ENCODE data around the gene PDGFB. TPM values are rescaled to one million over a fixed set of nuclear protein-coding genes. Genes with fewer than 3 reads are reported as not detected.

PDGFB gene
- polyA plus RNA-seq, 4 donors = 0.22 to 7.5 (median 2.8) TPM

DNA sequence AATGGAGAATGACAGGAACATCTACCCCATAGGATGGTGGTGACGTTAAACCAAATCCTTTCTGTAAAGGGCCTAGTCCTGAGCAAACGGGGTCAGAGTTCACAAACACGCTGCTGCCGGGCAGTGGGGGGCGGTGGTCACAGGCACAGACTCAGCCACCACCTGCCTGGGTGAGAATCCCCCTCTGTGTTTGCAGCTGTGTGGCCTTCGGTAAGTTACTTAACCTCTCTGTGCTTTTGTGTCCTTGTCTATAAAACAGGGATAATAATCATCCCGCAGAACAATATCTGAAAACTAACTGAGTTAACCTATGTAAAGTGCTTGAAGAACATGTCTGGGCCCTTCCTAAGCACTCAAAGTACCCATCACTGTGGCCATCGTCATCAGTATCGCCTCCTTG, 26.0 kb upstream of the PDGFB start:
- H3K9me3 ChIP-seq (ENCODE audit: control insufficient read depth in 2 of 2, insufficient read depth in 1 of 2, low read depth in 1 of 2, low read length in 1 of 2) = peaks cover 0 to 5% of the 10 kb centered on the region in 2 donors
- DNase-seq (no peak), FAIRE-seq (no peak)
- 83 to 93% (median 86%) methylated on average over 9 of the region's 9 CpGs for whole genome bisulfite sequencing, 3 donors
- H3K27ac ChIP-seq (ENCODE audit: low read depth in 1 of 3, low read length in 2 of 3) = no peak overlapping the region
- H3K36me3 ChIP-seq (ENCODE audit: control insufficient read depth in 3 of 3, insufficient read depth in 2 of 3, low read depth in 1 of 3, low read length in 3 of 3) = no peaks in the 10 kb centered on the region
- no peaks in the 10 kb centered on the region for H3K27me3 ChIP-seq (ENCODE audit: control insufficient read depth in 3 of 3, insufficient read depth in 3 of 3, low read length in 3 of 3)
- no peak overlapping the region for H3K4me3 ChIP-seq (ENCODE audit: low read depth in 1 of 3, low read length in 3 of 3)
- H3K4me1 ChIP-seq (ENCODE audit: control insufficient read depth in 3 of 3, insufficient read depth in 2 of 3, low read depth in 1 of 3, low read length in 2 of 3) = no peaks in the 10 kb centered on the region

GRCh38 chr22:39270280-39270679, 25.5 kb upstream of the PDGFB start:
- Histone ChIP-seq H3K9me3 (ENCODE audit: control insufficient read depth in 2 of 2, insufficient read depth in 1 of 2, low read depth in 1 of 2, low read length in 1 of 2) (peaks cover 0 to 5% of the 10 kb centered on the region in 2 donors), H3K4me3 (ENCODE audit: low read depth in 1 of 3, low read length in 3 of 3) (no peak overlapping the region), H3K27ac (ENCODE audit: low read depth in 1 of 3, low read length in 2 of 3) (no peak overlapping the region), H3K36me3 (ENCODE audit: control insufficient read depth in 3 of 3, insufficient read depth in 2 of 3, low read depth in 1 of 3, low read length in 3 of 3) (no peaks in the 10 kb centered on the region), H3K4me1 (ENCODE audit: control insufficient read depth in 3 of 3, insufficient read depth in 2 of 3, low read depth in 1 of 3, low read length in 2 of 3) (no peaks in the 10 kb centered on the region), H3K27me3 (ENCODE audit: control insufficient read depth in 3 of 3, insufficient read depth in 3 of 3, low read length in 3 of 3) (no peaks in the 10 kb centered on the region)
- DNase-seq (no peak), FAIRE-seq (no peak)
- 69 to 76% (median 71%) methylated on average over 5 of the region's 5 CpGs for WGBS, 3 donors

DNA sequence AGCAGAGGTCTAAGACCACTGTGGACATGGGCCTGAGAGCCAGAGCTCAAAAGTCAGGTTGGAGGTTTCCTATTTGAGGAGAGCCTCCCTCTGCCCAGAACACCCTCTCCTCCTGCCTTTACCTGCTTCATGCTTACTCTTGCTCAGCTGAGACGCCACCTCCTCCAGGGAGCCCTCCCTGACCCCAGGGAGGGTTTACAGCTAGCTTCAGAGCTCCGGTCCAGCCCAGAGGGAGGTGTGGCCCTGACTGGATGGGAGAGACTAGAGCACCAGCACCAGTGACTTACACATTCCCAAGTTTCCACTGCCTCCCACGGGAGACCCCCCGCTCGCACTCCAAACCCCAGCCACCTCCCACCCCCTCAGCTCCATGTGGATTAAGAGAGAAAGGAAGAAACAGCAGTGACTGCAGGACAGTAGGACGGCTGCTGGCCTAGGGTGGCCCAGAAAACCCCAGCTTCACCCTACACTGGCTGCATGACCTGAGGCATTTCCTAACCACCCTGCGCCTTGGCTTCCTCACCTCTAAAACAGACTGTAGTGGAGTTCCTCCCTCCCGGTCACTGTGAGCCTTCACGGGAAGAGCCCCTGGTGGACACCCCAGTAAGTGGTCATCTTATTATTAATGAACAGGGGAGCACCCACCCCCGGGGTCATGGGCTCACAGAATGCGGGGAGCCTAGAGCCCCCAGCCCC, 24.5 kb upstream of the PDGFB start:
- DNase-seq (no peak), FAIRE-seq (no peak)
- Histone ChIP-seq H3K4me3 (ENCODE audit: low read depth in 1 of 3, low read length in 3 of 3) (no peak overlapping the region), H3K4me1 (ENCODE audit: control insufficient read depth in 3 of 3, insufficient read depth in 2 of 3, low read depth in 1 of 3, low read length in 2 of 3) (no peaks in the 10 kb centered on the region), H3K36me3 (ENCODE audit: control insufficient read depth in 3 of 3, insufficient read depth in 2 of 3, low read depth in 1 of 3, low read length in 3 of 3) (no peaks in the 10 kb centered on the region), H3K9me3 (ENCODE audit: control insufficient read depth in 2 of 2, insufficient read depth in 1 of 2, low read depth in 1 of 2, low read length in 1 of 2) (peaks cover 0 to 5% of the 10 kb centered on the region in 2 donors), H3K27me3 (ENCODE audit: control insufficient read depth in 3 of 3, insufficient read depth in 3 of 3, low read length in 3 of 3) (no peaks in the 10 kb centered on the region), H3K27ac (ENCODE audit: low read depth in 1 of 3, low read length in 2 of 3) (no peak overlapping the region)
- 74 to 77% (median 74%) methylated on average over 11 of the region's 11 CpGs for WGBS, 3 donors

- FAIRE-seq = no peak
- no peak overlapping the region for H3K27ac ChIP-seq (ENCODE audit: low read depth in 1 of 3, low read length in 2 of 3)
These were observed 23.9 kb upstream of the PDGFB start for GRCh38 chr22:39268645-39269044.

DNA sequence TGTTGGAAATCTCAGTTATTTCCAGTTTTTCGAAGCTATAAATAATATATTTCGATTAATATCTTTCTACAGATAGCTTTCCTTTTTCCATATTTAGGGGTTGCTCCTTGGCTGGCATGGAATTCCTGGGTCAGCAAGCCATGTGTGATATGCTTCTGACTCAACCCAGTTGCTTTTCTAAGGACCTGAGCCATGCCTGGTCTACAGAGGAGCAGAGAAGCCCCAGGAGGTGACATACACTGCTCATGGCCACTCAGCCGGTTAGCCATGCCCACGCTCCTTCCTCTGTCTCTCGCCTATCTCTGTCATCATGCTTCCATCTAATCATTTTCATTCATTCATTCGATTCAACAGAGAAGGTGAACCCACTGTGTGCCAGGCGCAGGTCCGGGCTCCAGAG, 23.2 kb upstream of the PDGFB start:
- Histone ChIP-seq H3K4me3 (ENCODE audit: low read depth in 1 of 3, low read length in 3 of 3) (no peak overlapping the region), H3K27me3 (ENCODE audit: control insufficient read depth in 3 of 3, insufficient read depth in 3 of 3, low read length in 3 of 3) (no peaks in the 10 kb centered on the region), H3K4me1 (ENCODE audit: control insufficient read depth in 3 of 3, insufficient read depth in 2 of 3, low read depth in 1 of 3, low read length in 2 of 3) (no peaks in the 10 kb centered on the region), H3K36me3 (ENCODE audit: control insufficient read depth in 3 of 3, insufficient read depth in 2 of 3, low read depth in 1 of 3, low read length in 3 of 3) (no peaks in the 10 kb centered on the region), H3K9me3 (ENCODE audit: control insufficient read depth in 2 of 2, insufficient read depth in 1 of 2, low read depth in 1 of 2, low read length in 1 of 2) (peaks cover 0 to 5% of the 10 kb centered on the region in 2 donors), H3K27ac (ENCODE audit: low read depth in 1 of 3, low read length in 2 of 3) (no peak overlapping the region)
- FAIRE-seq (no peak), DNase-seq (no peak)
- WGBS, 3 donors = 89 to 93% (median 93%) methylated on average over 8 of the region's 8 CpGs

More at GRCh38 chr22:39268645-39269044, 23.9 kb upstream of the PDGFB start:
- 71 to 79% (median 78%) methylated on average over 7 of the region's 7 CpGs for WGBS, 3 donors
- no peaks in the 10 kb centered on the region for H3K36me3 ChIP-seq (ENCODE audit: control insufficient read depth in 3 of 3, insufficient read depth in 2 of 3, low read depth in 1 of 3, low read length in 3 of 3)
- H3K4me3 ChIP-seq (ENCODE audit: low read depth in 1 of 3, low read length in 3 of 3) = no peak overlapping the region
- no peaks in the 10 kb centered on the region for H3K4me1 ChIP-seq (ENCODE audit: control insufficient read depth in 3 of 3, insufficient read depth in 2 of 3, low read depth in 1 of 3, low read length in 2 of 3)
- no peak for DNase-seq
- H3K9me3 ChIP-seq (ENCODE audit: control insufficient read depth in 2 of 2, insufficient read depth in 1 of 2, low read depth in 1 of 2, low read length in 1 of 2) = peaks cover 0 to 5% of the 10 kb centered on the region in 2 donors
- H3K27me3 ChIP-seq (ENCODE audit: control insufficient read depth in 3 of 3, insufficient read depth in 3 of 3, low read length in 3 of 3) = no peaks in the 10 kb centered on the region

DNA sequence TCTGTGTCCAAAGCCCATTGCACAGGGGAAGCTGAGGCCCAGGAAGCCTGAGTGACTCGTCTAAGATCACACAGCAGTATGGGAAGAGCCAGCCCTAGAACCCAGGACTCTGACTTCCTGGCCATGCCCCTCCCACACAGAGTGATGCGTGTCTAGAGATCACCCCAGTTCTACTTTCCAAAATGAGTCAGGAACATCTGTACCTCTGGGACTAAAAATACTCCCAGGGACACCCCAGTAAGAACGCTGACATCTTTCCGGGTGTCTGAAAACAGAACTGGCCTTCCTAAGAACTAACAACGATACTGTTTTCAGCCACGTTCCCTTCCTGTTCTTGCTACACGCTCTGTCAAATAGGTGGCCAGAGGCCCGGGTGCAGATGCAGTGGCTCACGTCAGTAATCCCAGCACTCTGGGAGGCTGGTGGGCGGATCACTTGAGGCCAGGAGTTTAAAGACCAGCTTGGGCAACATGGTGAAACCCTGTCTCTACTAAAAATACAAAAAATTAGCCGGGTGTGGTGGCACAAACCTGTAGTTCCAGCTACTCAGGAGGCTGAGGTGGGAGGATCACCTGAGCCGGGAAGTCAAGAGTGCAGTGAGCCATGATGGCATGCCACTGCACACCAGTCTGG, 21.7 kb upstream of the PDGFB start:
- no peak for DNase-seq
- H3K27me3 ChIP-seq (ENCODE audit: control insufficient read depth in 3 of 3, insufficient read depth in 3 of 3, low read length in 3 of 3) = no peaks in the 10 kb centered on the region
- H3K4me1 ChIP-seq (ENCODE audit: control insufficient read depth in 3 of 3, insufficient read depth in 2 of 3, low read depth in 1 of 3, low read length in 2 of 3) = no peaks in the 10 kb centered on the region
- H3K36me3 ChIP-seq (ENCODE audit: control insufficient read depth in 3 of 3, insufficient read depth in 2 of 3, low read depth in 1 of 3, low read length in 3 of 3) = no peaks in the 10 kb centered on the region
- FAIRE-seq = no peak
- peaks cover 0 to 15% of the 10 kb centered on the region in 2 donors for H3K9me3 ChIP-seq (ENCODE audit: control insufficient read depth in 2 of 2, insufficient read depth in 1 of 2, low read depth in 1 of 2, low read length in 1 of 2)
- peak overlapping the region in 2 of 3 donors; percentile 22 to 63 for H3K27ac ChIP-seq (ENCODE audit: low read depth in 1 of 3, low read length in 2 of 3)
- H3K4me3 ChIP-seq (ENCODE audit: low read depth in 1 of 3, low read length in 3 of 3) = no peak overlapping the region
- 58 to 65% (median 64%) methylated on average over 12 of the region's 12 CpGs for WGBS, 3 donors

- no peak for FAIRE-seq
These were observed 20.5 kb upstream of the PDGFB start for GRCh38 chr22:39265143-39265886.

GRCh38 chr22:39264349-39265038, 19.7 kb upstream of the PDGFB start:
- DNase-seq = no peak

More at GRCh38 chr22:39265143-39265886, 20.5 kb upstream of the PDGFB start:
- Histone ChIP-seq H3K27me3 (ENCODE audit: control insufficient read depth in 3 of 3, insufficient read depth in 3 of 3, low read length in 3 of 3) (no peaks in the 10 kb centered on the region), H3K4me1 (ENCODE audit: control insufficient read depth in 3 of 3, insufficient read depth in 2 of 3, low read depth in 1 of 3, low read length in 2 of 3) (no peaks in the 10 kb centered on the region), H3K27ac (ENCODE audit: low read depth in 1 of 3, low read length in 2 of 3) (no peak overlapping the region), H3K4me3 (ENCODE audit: low read depth in 1 of 3, low read length in 3 of 3) (no peak overlapping the region), H3K9me3 (ENCODE audit: control insufficient read depth in 2 of 2, insufficient read depth in 1 of 2, low read depth in 1 of 2, low read length in 1 of 2) (peaks cover 0 to 16% of the 10 kb centered on the region in 2 donors), H3K36me3 (ENCODE audit: control insufficient read depth in 3 of 3, insufficient read depth in 2 of 3, low read depth in 1 of 3, low read length in 3 of 3) (no peaks in the 10 kb centered on the region)
- no peak for DNase-seq
- 87 to 91% (median 89%) methylated on average over 23 of the region's 23 CpGs for WGBS, 3 donors

More at GRCh38 chr22:39264349-39265038, 19.7 kb upstream of the PDGFB start:
- Histone ChIP-seq H3K27me3 (ENCODE audit: control insufficient read depth in 3 of 3, insufficient read depth in 3 of 3, low read length in 3 of 3) (no peaks in the 10 kb centered on the region), H3K4me3 (ENCODE audit: low read depth in 1 of 3, low read length in 3 of 3) (no peak overlapping the region), H3K27ac (ENCODE audit: low read depth in 1 of 3, low read length in 2 of 3) (no peak overlapping the region), H3K9me3 (ENCODE audit: control insufficient read depth in 2 of 2, insufficient read depth in 1 of 2, low read depth in 1 of 2, low read length in 1 of 2) (peaks cover 0 to 16% of the 10 kb centered on the region in 2 donors), H3K4me1 (ENCODE audit: control insufficient read depth in 3 of 3, insufficient read depth in 2 of 3, low read depth in 1 of 3, low read length in 2 of 3) (no peaks in the 10 kb centered on the region), H3K36me3 (ENCODE audit: control insufficient read depth in 3 of 3, insufficient read depth in 2 of 3, low read depth in 1 of 3, low read length in 3 of 3) (no peaks in the 10 kb centered on the region)
- WGBS, 3 donors = 68 to 74% (median 68%) methylated on average over 9 to 13 of the region's 13 CpGs
- FAIRE-seq = no peak
